NCI-H2081 (cell line): ENCODE measurements around the gene LCAT.
A peak's percentile ranks its signal among the peaks of the same experiment; 100 is the strongest.
"Not testable (repeated sequence)": the region's sequence is repeated elsewhere in the genome, so short reads cannot be mapped to it uniquely, and the experiment has no call there.

Experiments
- DNase-seq, 2 experiments: peaks; one replicate each; lab custom pipeline; 2025; lab: John Stamatoyannopoulos, UW

The LCAT gene, protein sequence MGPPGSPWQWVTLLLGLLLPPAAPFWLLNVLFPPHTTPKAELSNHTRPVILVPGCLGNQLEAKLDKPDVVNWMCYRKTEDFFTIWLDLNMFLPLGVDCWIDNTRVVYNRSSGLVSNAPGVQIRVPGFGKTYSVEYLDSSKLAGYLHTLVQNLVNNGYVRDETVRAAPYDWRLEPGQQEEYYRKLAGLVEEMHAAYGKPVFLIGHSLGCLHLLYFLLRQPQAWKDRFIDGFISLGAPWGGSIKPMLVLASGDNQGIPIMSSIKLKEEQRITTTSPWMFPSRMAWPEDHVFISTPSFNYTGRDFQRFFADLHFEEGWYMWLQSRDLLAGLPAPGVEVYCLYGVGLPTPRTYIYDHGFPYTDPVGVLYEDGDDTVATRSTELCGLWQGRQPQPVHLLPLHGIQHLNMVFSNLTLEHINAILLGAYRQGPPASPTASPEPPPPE

DNA sequence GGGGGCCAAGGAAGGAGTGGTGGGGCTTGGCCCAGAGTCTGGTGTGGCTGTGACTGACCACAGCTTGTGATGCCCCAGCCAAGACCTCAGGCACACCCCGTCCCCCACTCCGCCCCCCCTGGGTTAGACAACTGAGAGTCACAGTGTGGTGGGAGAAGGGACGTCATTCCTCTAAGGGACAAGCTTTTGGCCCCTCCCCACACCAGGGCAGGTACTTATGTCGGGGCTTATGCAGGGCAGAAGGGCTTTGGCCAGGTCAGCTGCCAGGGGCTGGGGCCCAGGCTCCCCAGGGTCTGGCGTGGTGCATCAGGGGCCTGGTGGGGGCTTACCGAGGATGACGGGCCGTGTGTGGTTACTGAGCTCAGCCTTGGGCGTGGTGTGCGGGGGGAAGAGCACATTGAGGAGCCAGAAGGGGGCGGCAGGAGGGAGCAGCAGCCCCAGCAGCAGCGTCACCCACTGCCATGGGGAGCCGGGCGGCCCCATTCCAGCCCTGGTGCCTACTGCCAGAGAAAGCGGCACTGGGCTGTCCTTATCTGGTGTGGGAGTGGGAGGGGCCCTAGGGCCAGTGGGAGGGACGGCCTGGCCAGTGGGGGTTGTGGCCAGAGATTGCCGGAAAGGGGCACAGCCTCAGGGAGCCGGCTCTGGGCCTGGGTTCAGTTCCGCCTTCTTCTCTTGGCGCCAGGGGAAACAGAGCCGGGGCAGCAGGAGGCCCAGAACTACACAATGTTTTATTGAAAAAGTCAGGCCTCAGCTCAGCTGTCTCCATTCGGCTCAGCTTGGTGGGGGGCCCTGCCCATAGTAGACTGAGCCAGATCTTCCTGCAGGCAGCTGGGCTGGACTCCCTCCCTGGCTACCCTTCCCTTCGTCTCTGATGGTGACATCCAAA is at the start of gene LCAT:
TSS of gene LCAT (minus strand) at position 502 of the 886 bp plus-strand sequence. CDS start at position 483, 19 bp downstream.
- DNase-seq: no peak

DNA sequence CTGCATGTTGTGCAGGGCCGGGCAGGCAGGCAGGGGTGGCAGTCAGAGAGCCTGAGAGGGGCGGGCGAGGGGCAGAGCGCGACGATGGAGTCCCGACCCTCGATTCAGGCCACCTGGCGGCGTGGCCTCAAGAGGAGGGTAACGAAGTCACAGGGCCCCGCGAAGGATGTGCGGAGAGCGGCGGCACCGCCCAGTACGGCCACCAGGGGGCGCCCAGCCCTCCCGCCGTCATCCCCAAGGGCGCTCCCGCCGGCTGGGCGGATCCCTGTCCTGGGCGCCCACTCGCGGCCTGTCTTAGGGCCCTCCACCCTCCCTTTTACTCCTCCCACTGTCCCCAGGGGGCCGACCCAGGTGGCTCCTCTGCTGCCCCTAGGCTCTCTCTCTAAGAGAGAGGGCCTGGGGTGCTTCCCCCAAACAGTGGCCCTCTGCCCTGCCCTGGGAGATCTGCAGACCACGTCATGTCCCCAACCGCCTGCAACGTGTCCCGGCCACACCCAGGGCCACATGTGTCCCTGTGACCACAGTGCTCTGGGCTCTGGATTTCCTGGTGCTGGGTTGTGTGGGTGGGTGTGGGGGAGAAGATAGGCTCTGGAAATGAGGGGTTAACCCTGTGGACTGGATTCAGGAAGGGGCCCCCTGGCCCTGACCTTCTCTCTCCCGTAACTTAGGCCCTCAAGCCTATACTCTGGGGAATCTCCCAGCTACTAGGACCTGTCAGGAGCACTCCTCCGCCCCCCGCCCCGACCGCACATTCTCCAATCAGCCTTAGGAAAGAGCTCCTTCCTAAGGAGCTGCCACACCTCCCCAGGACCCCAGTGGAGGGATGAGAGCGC is 49.5 kb upstream of the LCAT start:
- DNase-seq: peak; percentile 35 to 38

DNA sequence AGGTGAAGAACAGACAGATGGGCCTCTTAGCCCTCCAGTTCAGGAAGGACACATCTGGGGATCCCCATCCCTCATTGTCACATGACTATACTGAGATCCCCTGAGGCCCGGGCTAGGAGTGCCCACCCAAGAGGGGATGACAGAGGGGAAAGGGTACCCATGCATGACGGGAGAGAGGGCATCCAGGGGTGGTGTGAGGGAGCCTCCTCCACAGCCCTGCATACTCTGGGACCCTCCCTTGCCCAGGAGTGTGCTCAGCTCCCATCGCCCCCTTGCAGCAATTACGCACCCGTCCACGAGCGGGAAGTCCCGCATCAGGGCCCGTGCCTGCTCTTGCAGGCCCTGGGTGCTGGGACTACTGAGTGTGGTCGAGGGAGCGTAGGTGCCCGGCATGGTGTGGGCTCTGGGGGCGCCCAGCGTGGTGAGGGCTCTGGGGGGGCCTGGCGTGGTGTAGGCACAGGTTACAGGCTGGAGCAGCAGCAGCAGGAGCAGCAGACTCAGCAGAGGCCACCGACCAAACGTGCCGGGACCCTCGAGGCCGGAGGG is 48.8 kb upstream of the LCAT start:
- no peak for DNase-seq

DNA sequence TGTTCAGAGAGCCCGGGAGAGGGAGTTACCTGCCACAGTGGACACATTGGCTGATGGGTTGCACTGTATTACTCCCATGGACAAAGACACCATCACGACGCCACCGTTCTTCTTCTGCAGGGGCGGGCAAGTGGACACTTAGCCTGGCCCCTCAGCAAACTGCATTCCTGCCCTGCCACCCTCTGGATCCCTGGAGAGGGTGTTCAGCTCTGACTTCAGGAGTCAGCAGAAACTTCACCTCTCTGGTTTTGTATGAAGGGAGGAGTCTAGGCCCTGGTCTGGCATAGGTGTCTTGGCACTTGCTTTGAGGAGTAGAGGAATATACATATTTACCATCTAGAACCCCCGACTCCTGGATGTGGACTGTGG is 46.1 kb upstream of the LCAT start:
- no peak for DNase-seq

- no peak for DNase-seq
Measured at GRCh38 chr16:67989322-67990017, 45.5 kb upstream of the LCAT start.

DNA sequence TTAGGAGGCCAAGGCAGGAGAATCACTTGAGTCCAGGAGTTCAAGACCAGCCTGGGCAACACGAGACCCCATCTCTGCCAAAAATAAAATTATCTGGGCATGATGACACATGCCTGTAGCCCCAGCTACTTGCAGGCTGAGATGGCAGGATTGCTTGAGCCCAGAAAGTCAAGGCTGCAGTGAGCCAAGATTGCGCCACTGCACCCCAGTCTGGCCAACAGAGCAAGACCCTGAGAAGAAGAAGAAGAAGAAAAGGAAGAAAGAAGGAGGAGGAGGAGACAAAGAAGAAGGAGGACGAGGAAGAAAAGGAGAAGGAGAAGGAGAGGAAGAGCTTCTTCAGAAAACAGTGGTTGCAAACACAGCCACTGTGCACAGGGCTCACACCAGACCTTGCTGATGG is 44.8 kb upstream of the LCAT start:
- no peak for DNase-seq

DNA sequence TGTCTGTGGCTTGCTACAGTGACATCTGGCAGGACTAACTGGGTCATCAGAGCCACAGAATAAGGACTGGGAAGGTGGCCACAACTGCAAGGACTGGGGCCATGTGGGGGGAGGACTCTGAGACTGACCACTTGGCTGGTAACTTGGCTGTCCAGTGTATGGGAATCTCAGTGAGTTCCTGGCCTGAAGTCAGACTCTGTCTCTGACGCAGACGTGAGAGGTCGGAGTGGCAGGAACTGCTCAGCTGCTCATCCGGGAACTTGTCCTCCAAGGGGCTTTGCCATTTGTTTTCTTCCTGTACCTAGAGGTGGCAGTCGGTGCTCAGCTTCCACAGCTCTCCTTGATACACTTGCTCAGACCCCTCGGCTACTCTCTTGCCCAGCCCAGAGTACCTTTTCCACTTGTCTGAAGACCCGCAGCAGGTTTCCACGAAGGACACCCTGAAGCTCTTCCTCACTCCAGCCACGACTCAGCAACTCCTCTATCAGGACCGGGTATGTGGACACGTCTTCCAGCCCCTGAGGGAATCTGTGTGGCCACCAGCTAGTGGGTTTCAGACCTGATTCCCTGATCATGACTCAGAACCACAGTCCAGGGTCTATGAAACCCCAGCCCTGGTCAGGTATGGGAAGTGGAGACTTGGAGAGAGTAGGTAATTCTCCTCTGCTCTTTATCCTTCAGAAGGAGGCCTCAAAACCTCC is 43.7 kb upstream of the LCAT start:
- DNase-seq: no peak

DNA sequence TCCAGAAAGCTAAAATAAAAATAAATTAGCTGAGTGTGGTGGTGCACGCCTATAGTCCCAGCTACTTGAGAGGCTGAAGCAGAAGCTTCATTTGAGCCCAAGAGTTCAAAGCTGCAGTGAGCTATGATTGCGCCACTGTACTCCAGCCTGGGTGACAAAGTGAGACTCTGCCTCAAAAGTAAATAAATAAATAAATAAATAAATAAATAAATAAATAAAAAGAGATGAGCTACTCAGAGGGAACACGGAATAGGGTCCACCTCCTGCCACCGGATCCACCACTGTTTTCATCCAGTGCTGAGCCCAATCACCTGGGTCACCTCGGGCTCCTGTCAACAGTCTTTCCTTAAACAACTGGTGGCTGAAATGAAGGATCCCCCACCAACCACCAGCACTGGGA is 43.0 kb upstream of the LCAT start:
- no peak for DNase-seq

- no peak for DNase-seq
Measured at GRCh38 chr16:67982011-67982696, 38.2 kb upstream of the LCAT start.

GRCh38 chr16:67979955-67980678 is 36.2 kb upstream of the LCAT start, which contains the start of gene DPEP3:
Gene DPEP3 (minus strand): TSS chr16:67980499. CDS start chr16:67980380, 119 bp downstream.
- no peak for DNase-seq

DNA sequence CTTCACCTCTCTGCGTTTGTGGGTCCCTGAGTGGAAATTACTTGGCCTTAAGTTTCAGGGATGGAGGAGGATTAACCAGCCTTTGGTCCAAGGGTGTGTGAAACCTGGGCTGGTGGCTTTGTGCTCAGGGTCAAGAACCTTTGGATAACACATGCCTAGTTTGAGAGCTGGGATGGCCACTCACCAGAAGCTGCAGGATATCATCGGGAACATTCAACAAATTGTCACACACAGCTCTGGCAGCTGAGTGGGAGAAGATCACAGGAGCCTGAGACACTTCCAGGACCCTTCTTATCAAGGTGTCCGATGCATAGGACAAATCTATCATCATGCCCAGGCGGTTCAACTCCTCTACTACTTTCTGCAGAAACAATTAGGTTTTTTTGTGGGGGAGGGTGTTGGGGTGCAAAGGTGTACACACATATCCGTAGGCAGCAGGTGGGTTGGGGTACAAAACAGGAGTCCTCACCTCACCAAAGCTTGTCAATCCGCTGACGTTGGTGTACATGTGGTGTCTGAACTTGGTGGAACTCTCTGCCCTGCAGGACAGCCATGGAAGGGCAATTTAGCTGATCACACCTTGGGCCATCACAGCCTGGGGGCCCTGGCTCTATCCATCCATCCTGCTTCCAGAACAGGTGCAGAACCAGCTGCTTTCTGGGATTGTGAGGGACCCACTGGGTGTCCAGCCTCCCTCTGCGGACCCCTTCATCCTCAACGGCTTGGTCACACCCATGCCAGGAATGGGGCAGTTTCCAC is 33.7 kb upstream of the LCAT start:
- DNase-seq: no peak

DNA sequence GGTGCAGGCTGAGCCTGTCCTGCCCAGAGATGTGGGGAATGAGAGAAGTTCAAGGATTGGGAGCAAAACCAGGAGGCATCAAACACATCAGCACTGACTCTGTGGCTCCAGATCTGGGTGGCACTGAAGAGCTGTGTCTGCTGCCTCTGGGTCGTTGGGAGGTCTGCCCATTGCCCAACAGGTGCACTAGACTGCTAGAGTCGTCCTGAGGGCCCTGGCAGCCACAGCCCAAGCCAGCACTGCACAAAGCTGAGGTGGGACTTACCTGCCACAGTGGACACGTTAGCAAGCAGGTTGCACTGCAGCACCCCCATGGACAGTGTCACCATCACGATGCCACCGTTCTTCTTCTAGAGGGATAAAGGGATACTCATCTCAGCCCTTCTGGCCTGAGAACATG is 33.1 kb upstream of the LCAT start:
- DNase-seq: no peak

- no peak for DNase-seq
Measured at GRCh38 chr16:67976205-67976604, 32.3 kb upstream of the LCAT start.

- DNase-seq: no peak
Measured at GRCh38 chr16:67975321-67976105, 31.6 kb upstream of the LCAT start.

DNA sequence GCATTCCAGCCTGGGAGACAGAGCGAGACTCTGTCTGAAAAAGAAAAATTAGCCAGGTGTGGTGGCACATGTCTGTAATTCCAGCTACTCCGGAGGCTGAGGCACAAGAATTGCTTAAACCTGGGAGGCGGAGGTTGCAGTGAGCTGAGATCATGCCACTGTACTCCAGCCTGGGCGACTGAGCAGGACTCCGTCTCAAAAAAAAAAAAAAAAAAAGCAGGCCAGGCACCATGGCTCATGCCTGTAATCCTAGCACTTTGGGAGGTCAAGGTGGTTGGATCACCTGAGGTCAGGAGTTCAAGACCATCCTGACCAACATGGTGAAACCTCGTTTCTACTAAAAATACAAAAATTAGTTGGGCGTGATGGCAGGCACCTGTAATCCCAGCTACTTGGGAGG is 28.4 kb upstream of the LCAT start:
- not testable (repeated sequence) for DNase-seq

GRCh38 chr16:67971111-67971510 is 27.2 kb upstream of the LCAT start:
- no peak for DNase-seq

DNA sequence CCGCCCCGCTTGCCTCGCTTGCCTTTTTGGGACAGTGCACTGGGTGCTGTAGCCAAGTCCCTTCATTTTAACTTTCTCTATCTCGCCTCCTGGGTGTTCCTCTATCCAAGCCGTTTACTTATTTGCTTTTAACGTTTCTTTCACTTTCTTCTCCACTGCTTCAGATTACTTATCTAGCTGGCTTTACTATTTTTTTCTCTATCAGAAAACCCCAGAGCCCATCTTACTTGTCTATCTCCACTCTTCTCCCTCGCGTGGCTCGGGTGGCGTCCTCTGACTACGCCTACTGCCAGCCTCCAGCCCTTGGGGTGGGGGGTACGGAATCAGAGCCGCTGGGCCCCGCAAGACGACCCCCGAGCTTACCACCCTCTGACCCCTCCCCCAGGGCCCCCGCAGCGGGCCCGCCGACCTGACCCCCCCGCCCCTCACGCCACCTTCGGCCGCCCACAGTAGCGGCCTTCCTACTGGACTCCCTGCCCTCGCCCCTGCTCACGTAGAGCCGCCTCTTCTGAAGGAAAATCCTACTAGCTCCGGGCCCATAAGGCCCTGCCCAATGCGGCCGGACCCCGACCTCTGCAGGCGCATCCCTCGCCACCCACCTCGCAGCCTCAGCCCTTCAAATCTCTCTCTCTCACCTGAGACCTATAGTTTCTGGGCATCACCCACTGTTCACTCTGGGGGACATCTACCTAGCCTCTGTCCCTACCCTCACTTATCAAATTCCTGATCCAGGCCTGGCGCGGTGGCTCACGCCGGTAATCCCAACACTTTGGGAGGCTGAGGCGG is 25.5 kb upstream of the LCAT start:
- DNase-seq: no peak
